H1 (cell line): ENCODE results near the gene EXO1. TPM values are rescaled to one million over a fixed set of nuclear protein-coding genes. Genes with fewer than 3 reads are reported as not detected.
A peak's percentile ranks its signal among the peaks of the same experiment; 100 is the strongest.

Source experiments
- CTCF ChIA-PET: fragments of 300-600 bp; sonication (Branson Sonifier 250); formaldehyde crosslinking; loops from one replicate; lab custom pipeline; 2021; ENCODE audit not compliant: partially characterized antibody; lab: Charles Lee
- POLR2A ChIA-PET: fragments of 300-600 bp; sonication (Branson Sonifier 250); formaldehyde crosslinking; loops from one replicate; lab custom pipeline; 2021; ENCODE audit warnings: inconsistent platforms; ENCODE audit not compliant: partially characterized antibody; lab: Charles Lee
- DNase-seq, 2 experiments: peaks; one replicate each; pipeline versions ENCODE4 v3.0.0 to v3.0.0-alpha.2; 2010 to 2022; ENCODE audit warnings: low spot score in 2 of 2, low read depth in 1 of 2, mixed read lengths in 1 of 2
- FAIRE-seq: peaks from 2 replicates; lab custom pipeline; 2011; peaks lifted over from hg19 to GRCh38; lab: Jason Lieb, UNC
- H2AFZ ChIP-seq: 2 replicates; pipeline ENCODE4 v1.8.1; 2012; ENCODE audit warnings: low read length, inconsistent platforms
- H2AK5ac ChIP-seq: 2 replicates; pipeline ENCODE4 v1.6.1; 2013; ENCODE audit warnings: low read depth, low read length
- H2BK120ac ChIP-seq: replicated peaks from 2 replicates; pipeline ENCODE3; 2013; ENCODE audit warnings: low read depth, low read length, inconsistent platforms
- H2BK12ac ChIP-seq: 2 replicates; pipeline ENCODE4 v1.6.1; 2013; ENCODE audit warnings: low read depth, low read length
- H2BK15ac ChIP-seq: 2 replicates; pipeline ENCODE4 v1.6.1; 2013; ENCODE audit warnings: low read length
- H2BK20ac ChIP-seq: 2 replicates; pipeline ENCODE4 v1.6.1; 2013; ENCODE audit warnings: low read length
- H2BK5ac ChIP-seq: 2 replicates; pipeline ENCODE4 v1.6.1; 2013; ENCODE audit warnings: low read depth, low read length
- H3K14ac ChIP-seq: 2 replicates; pipeline ENCODE4 v1.6.1; 2013; ENCODE audit warnings: inconsistent platforms; ENCODE audit not compliant: insufficient read length
- H3K18ac ChIP-seq: 2 replicates; pipeline ENCODE4 v1.6.1; 2013; ENCODE audit warnings: low read length; ENCODE audit errors: extremely low read depth
- H3K23ac ChIP-seq: 2 replicates; pipeline ENCODE4 v1.6.1; 2013; ENCODE audit warnings: inconsistent platforms; ENCODE audit not compliant: insufficient read length
- H3K23me2 ChIP-seq: 2 replicates; pipeline ENCODE4 v1.6.1; 2013; ENCODE audit warnings: low read depth, low read length
- H3K27ac ChIP-seq: 2 replicates; pipeline ENCODE4 v1.6.1; 2011; ENCODE audit warnings: low read depth, low read length, inconsistent platforms
- H3K27me3 ChIP-seq, 4 experiments: replicated peaks in 1 of 4; 1 replicate in 1 of 4; 2 replicates in 3 of 4; pipeline versions ENCODE4 v1.6.1 to v1.8.1; 2011 to 2013; ENCODE audit warnings: low read length in 3 of 4, mild to moderate bottlenecking in 3 of 4, inconsistent platforms in 2 of 4, mixed read lengths in 2 of 4, moderate library complexity in 1 of 4; ENCODE audit not compliant: control insufficient read depth in 3 of 4, insufficient read depth in 3 of 4; ENCODE audit errors: extremely low read depth in 1 of 4
- H3K36me3 ChIP-seq, 4 experiments: 2 replicates each; pipeline versions ENCODE4 v1.6.1 to v1.8.1; 2011 to 2013; ENCODE audit warnings: mild to moderate bottlenecking in 4 of 4, low read length in 3 of 4, moderate library complexity in 2 of 4, control low read depth in 1 of 4, inconsistent platforms in 1 of 4; ENCODE audit not compliant: insufficient read depth in 4 of 4, control insufficient read depth in 2 of 4
- H3K4ac ChIP-seq: replicated peaks from 2 replicates; pipeline ENCODE3; 2013; ENCODE audit warnings: low read length, low read depth, mixed read lengths, inconsistent platforms; ENCODE audit not compliant: insufficient read length
- H3K4me1 ChIP-seq, 4 experiments: replicated peaks in 1 of 4; 1 replicate in 1 of 4; 2 replicates in 3 of 4; pipeline versions ENCODE4 v1.6.1 to v1.8.1; 2011 to 2013; ENCODE audit warnings: low read length in 3 of 4, inconsistent platforms in 2 of 4, mixed read lengths in 1 of 4; ENCODE audit not compliant: insufficient read depth in 4 of 4, control insufficient read depth in 3 of 4
- H3K4me2 ChIP-seq, 2 experiments: 2 replicates each; pipeline versions ENCODE4 v1.6.1 to v1.8.1; 2011 to 2013; ENCODE audit warnings: low read depth in 2 of 2, low read length in 2 of 2, control low read depth in 1 of 2, inconsistent platforms in 1 of 2, mild to moderate bottlenecking in 1 of 2; ENCODE audit not compliant: insufficient read depth in 1 of 2
- H3K4me3 ChIP-seq, 4 experiments: fragments of 200-600, 300-600 bp in 1 of 4; sonication (generic), shearing (Covaris generic), sonication (Bioruptor Twin) in 1 of 4; 2 replicates each; pipeline versions ENCODE4 v1.5.1 to v1.8.1; 2011 to 2016; ENCODE audit warnings: low read length in 4 of 4, low read depth in 3 of 4, control low read depth in 2 of 4, inconsistent platforms in 2 of 4, mild to moderate bottlenecking in 2 of 4, mixed read lengths in 1 of 4, moderate library complexity in 1 of 4; ENCODE audit not compliant: insufficient read depth in 2 of 4; ENCODE audit errors: extremely low read depth in 1 of 4
- H3K56ac ChIP-seq: replicated peaks from 2 replicates; pipeline ENCODE3; 2013; ENCODE audit warnings: low read depth, mild to moderate bottlenecking, mixed read lengths, low read length, inconsistent platforms; ENCODE audit not compliant: insufficient read length
- H3K79me1 ChIP-seq: 2 replicates; pipeline ENCODE4 v1.6.1; 2013; ENCODE audit warnings: low read depth, low read length, control low read depth
- H3K79me2 ChIP-seq, 2 experiments: 2 replicates each; pipeline versions ENCODE4 v1.6.1 to v1.8.1; 2012 to 2013; ENCODE audit warnings: low read length in 2 of 2, mild to moderate bottlenecking in 2 of 2, inconsistent platforms in 1 of 2; ENCODE audit not compliant: insufficient read depth in 2 of 2, control insufficient read depth in 1 of 2
- H3K9ac ChIP-seq, 4 experiments: replicated peaks in 1 of 4; 1 replicate in 1 of 4; 2 replicates in 3 of 4; pipeline versions ENCODE4 v1.6.1 to v1.8.1; 2011 to 2013; ENCODE audit warnings: low read depth in 3 of 4, low read length in 3 of 4, control low read depth in 2 of 4, mild to moderate bottlenecking in 2 of 4, moderate library complexity in 2 of 4, inconsistent platforms in 1 of 4; ENCODE audit errors: extremely low read depth in 1 of 4
- H3K9me3 ChIP-seq, 2 experiments: 2 replicates each; pipeline versions ENCODE4 v1.6.1 to v1.8.1; 2012 to 2013; ENCODE audit warnings: mild to moderate bottlenecking in 2 of 2, moderate library complexity in 2 of 2, control low read depth in 1 of 2, inconsistent platforms in 1 of 2, low read depth in 1 of 2, low read length in 1 of 2, mixed read lengths in 1 of 2; ENCODE audit not compliant: insufficient read depth in 2 of 2
- H4K20me1 ChIP-seq, 2 experiments: replicated peaks in 1 of 2; 2 replicates each; pipeline versions ENCODE3 to v1.8.1; 2011 to 2013; ENCODE audit warnings: inconsistent platforms in 2 of 2, low read length in 2 of 2, mild to moderate bottlenecking in 1 of 2; ENCODE audit not compliant: insufficient read depth in 2 of 2, control insufficient read depth in 1 of 2
- H4K5ac ChIP-seq: 2 replicates; pipeline ENCODE4 v1.6.1; 2013; ENCODE audit warnings: low read length, low read depth, mixed read lengths, inconsistent platforms; ENCODE audit not compliant: insufficient read length
- H4K8ac ChIP-seq: 2 replicates; pipeline ENCODE4 v1.8.0; 2013; ENCODE audit warnings: mild to moderate bottlenecking, moderate library complexity, low read length, inconsistent platforms; ENCODE audit not compliant: insufficient read depth; ENCODE audit errors: extremely low read depth
- H4K91ac ChIP-seq: replicated peaks from 2 replicates; pipeline ENCODE3; 2013; ENCODE audit warnings: low read length, mixed read lengths, inconsistent platforms; ENCODE audit not compliant: insufficient read length
- CHD1 ChIP-seq: IDR thresholded peaks from 2 replicates; pipeline ENCODE4 v1.6.1; 2012; ENCODE audit warnings: low read depth, low read length, improper control_type of control experiment
- HDAC2 ChIP-seq, 2 experiments: fragments of 300-600 bp in 1 of 2; sonication (generic) in 1 of 2; IDR thresholded peaks; 2 replicates each; pipeline ENCODE4 v1.6.1; 2011 to 2012; ENCODE audit warnings: low read depth in 2 of 2, low read length in 2 of 2, mild to moderate bottlenecking in 2 of 2, moderate library complexity in 2 of 2, borderline replicate concordance in 1 of 2, inconsistent platforms in 1 of 2
- KDM4A ChIP-seq: IDR thresholded peaks from one replicate; pipeline ENCODE4 v1.7.1; 2012; ENCODE audit warnings: low read depth, mild to moderate bottlenecking, moderate library complexity, low read length, inconsistent platforms; ENCODE audit not compliant: severe bottlenecking
- POU5F1 ChIP-seq: IDR thresholded peaks from 2 replicates; pipeline ENCODE4 v1.6.1; 2011; ENCODE audit warnings: low read depth, mild to moderate bottlenecking, low read length, moderate library complexity
- SIN3A ChIP-seq, 2 experiments: IDR thresholded peaks in 1 of 2; conservative IDR thresholded peaks in 1 of 2; 2 replicates each; pipeline ENCODE4 v1.6.1; 2011 to 2012; ENCODE audit warnings: low read length in 2 of 2, improper control_type of control experiment in 1 of 2, low read depth in 1 of 2, mild to moderate bottlenecking in 1 of 2
- SP2 ChIP-seq: IDR thresholded peaks from 2 replicates; pipeline ENCODE4 v1.6.1; 2012; ENCODE audit warnings: mild to moderate bottlenecking, low read length, inconsistent platforms
- WGBS, 2 experiments: shearing (Covaris generic) in 1 of 2; methylation state at CpG; one replicate each; pipeline versions ENCODE4 v1.1.6 to v1.1.7; 2013 to 2015; ENCODE audit warnings: low lambda C conversion rate in 2 of 2, mixed read lengths in 2 of 2, inconsistent platforms in 1 of 2, low coverage in 1 of 2, missing lambda C conversion rate in 1 of 2; ENCODE audit not compliant: insufficient replicate concordance in 2 of 2, insufficient coverage in 1 of 2, insufficient read length in 1 of 2; ENCODE audit errors: extremely low coverage in 1 of 2, missing lambda C conversion rate in 1 of 2; 5-methylcytosine and 5-hydroxymethylcytosine counted together
- polyA plus RNA-seq, 7 experiments: library from polyadenylated mRNA; depleted of rRNA in 3 of 7; stranded (reverse) in 5 of 7; unstranded in 2 of 7; fragments of >200 nt in 5 of 7; fragments of 200-250 nt in 2 of 7; gene quantifications; 1 replicate in 5 of 7; 2 replicates in 1 of 7; 4 replicates in 1 of 7; pipeline versions ENCODE4 v1.2.1 to v1.2.3, GENCODE V29; 2011 to 2013; ENCODE audit warnings: missing spikeins in 2 of 7, mixed read lengths in 2 of 7
- total RNA-seq: library from RNA; stranded (reverse); fragmentation: NEBNext Ultra II Directional; extraction: Animal tissue kit (Norgen Biotek cat#: 25700); gene quantifications from 2 replicates; pipeline ENCODE4 v1.2.1, GENCODE V29; 2021

The EXO1 gene
- total and polyA plus RNA-seq, 2 of the 8 experiments (the other 6 are each of a cell fraction or from before 2014, with no cell fraction given), result 9.2 to 43.0 TPM

- H3K23me2 ChIP-seq, result peaks cover 2% of the 10 kb centered on the region; the same call in 1 of the 2 replicates
- no peak overlapping the region for H2BK20ac ChIP-seq
- H3K36me3 ChIP-seq, result no peaks in the 10 kb centered on the region
- H4K8ac ChIP-seq, result no peak overlapping the region
- H3K4ac ChIP-seq, result no peak overlapping the region
- H3K27me3 ChIP-seq, result no peaks in the 10 kb centered on the region
- no peaks in the 10 kb centered on the region for H3K79me1 ChIP-seq
- H2BK12ac ChIP-seq, result no peak overlapping the region
- H3K4me1 ChIP-seq, result no peaks in the 10 kb centered on the region
- no peak for DNase-seq
- FAIRE-seq, result no peak
- H3K4me3 ChIP-seq, result no peak overlapping the region
- H3K14ac ChIP-seq, result no peak overlapping the region
- no peak overlapping the region for H3K23ac ChIP-seq
- no peak overlapping the region for H2BK120ac ChIP-seq
- H3K79me2 ChIP-seq, result no peaks in the 10 kb centered on the region
- H3K4me2 ChIP-seq, result no peak overlapping the region
- no peak overlapping the region for H3K18ac ChIP-seq
- CTCF ChIA-PET, result interaction anchor here (0.6 to 1.8 kb wide), 4 partner anchors 10 to 140 kb away, joined by 3 to 4 read pairs (median 3); no protein-coding TSS in a partner anchor
- no peak overlapping the region for H3K56ac ChIP-seq
- no peak overlapping the region for H2BK15ac ChIP-seq
- WGBS, 2 experiments, result 64% methylated on average over 1 of the region's 1 CpG; no CpG with 5 or more reads in 1 of the 2 experiments
- no peak overlapping the region for H2BK5ac ChIP-seq
- H3K9me3 ChIP-seq, result no peaks in the 10 kb centered on the region
- H4K5ac ChIP-seq, result no peak overlapping the region
- no peak overlapping the region for H4K91ac ChIP-seq
- no peak overlapping the region for H3K27ac ChIP-seq
- POLR2A ChIA-PET, result no interaction called here
- H4K20me1 ChIP-seq, result no peaks in the 10 kb centered on the region
- TF ChIP-seq CHD1 (no peak), SP2 (no peak), POU5F1 (no peak), HDAC2 (IDR thresholded peaks at IDR 0.05; ENCODE audit: borderline replicate concordance in 1 of 2, low read depth in 2 of 2, low read length in 2 of 2) (no peak), KDM4A (no peak), SIN3A (conservative IDR thresholded peaks at IDR 0.05 in 1 of 2, IDR thresholded peaks at IDR 0.05 in 1 of 2; ENCODE audit: low read depth in 1 of 2, low read length in 2 of 2) (no peak)
- peak overlapping the region; percentile 48 for H2AFZ ChIP-seq
- no peak overlapping the region for H2AK5ac ChIP-seq
- no peak overlapping the region for H3K9ac ChIP-seq
These were observed 24.1 kb upstream of the EXO1 start for GRCh38 chr1:241823925-241824324.
